Activated CD4-positive, alpha-beta T cell treated with anti-CD3 and anti-CD28 coated beads, Interleukin-2, amount 50 U/mL, for 16 hours (primary cell): ENCODE results near the gene PLPP3.

Experiments
- DNase-seq: peaks from one replicate; pipeline ENCODE4 v3.0.0-alpha.2; 2020

Gene PLPP3

DNA sequence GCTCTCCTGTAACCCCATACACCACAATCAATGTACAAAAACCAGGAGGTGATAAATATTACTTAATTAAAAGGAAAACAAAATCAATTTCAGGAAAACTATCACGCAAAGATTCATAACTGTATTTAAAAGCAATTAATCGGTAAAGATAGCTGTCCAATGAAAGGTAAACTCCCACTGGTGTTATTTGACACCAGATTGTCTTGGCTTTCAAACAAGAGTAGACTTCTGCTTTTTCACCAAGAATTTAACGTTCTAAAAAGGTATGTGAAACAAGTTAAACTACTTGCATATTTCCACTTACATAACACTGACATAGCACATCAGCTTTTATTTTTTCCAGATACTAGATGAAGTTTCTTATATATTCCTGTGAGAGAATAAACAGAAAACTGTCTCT, 3.5 kb downstream of the PLPP3 start:
- no peak for DNase-seq

DNA sequence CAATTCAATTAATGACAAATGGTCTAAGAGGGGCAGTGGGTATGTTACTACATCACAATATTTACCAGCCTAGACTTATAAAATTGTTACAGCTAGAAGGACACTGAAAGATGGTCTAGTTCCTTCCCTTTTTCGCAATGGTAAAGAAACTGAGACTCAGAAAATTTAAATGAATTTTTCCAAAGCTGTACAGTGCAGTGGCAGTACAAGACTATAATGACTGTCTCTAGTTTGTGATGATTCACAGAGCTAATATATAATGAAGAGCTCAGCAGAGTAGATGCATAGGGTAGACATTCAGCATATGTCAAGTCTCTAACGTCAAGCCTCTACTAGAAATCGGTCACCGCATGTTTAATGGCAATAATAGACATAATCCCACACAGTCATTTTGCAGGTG, 4.6 kb downstream of the PLPP3 start:
- DNase-seq, result no peak

DNA sequence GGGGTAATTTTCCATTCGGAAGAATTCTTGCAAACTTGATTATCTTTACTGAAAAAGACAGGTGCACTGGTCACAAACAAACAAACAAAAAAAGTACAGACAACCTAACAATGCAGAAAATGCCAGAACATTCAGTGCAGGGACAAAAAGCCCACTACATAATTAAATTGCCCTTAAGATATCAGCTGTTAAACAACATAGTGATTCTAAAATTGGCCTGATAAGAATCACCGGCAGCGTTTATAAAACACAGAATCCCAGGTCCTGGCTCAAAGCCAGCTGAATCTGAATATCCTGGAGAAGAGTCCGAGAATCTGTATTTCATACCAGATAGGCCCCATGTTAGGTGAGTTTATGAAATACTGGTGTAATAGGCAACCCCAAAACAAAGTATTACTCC, 6.1 kb downstream of the PLPP3 start:
- DNase-seq, result no peak

DNA sequence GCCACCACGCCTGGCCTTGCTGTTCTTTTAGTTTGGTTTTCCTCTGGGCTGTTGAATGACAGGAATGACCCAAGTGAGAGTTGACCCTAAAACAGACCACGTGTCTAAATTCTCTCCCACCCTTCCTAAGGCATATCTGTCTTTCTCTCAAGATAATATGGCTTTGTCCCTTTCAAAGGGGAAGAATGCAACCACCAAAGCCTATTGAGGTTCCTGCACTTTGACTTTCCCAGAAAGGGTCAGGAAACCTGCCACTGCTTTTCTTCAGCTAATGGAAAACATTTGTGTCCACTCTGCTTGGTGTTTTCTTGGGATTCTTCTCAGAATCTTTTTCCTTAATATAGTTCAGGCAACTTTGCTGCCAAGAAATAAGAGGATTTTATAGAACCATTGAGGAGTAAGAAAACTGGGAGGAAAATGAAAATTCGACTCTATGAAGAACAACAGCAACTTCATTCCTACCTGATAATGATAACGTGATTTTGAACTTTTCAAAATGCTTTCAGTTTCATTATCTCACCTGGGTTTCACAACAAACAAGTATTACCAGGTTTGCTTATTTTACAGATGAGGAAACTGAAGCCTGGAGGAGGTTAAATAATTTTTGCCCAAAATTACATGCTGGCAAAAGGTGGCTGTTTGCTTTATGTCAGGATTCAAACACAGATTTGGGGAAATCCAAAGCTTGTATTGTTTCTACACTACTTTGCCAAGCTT, 6.9 kb downstream of the PLPP3 start:
- DNase-seq, result no peak

DNA sequence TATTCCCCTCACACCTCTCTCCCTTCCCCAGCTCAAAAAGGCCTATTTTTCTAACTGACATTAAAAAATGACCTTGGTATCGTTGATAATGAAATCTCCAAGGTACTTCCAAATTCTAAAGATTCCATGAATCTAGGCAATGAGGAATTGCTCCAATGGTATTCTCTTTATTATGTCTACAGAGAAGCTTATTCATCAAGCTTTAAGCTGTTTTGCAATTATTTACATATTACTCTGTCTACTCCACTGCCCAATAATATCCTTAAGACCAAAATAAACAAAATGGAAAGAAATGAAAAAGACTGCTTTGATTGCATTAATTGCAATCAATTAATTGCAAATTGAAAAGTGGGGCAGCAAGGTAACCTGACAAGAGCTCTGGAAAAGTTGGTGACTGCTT, 7.9 kb downstream of the PLPP3 start:
- no peak for DNase-seq

DNA sequence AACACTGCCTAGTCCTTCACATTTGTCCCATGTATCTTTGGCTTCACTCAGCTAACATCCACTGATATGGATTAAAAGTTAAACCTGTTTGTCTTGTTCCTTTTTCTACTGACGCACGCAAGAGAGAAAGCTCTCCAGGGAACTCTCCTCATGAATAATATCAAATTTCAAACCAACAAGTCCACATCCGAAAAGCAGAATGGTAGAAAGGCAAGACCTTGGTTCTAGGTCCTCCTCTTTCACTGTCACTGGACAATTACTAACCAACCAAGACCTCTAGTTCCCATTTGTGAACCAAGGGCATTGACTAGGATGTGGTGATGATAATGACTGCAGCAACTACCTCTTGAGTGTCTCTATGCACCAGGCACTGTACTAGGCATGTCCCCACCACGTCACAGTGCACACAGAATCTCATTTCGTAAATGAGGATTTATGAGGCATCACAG, 8.4 kb downstream of the PLPP3 start:
- DNase-seq, result no peak

DNA sequence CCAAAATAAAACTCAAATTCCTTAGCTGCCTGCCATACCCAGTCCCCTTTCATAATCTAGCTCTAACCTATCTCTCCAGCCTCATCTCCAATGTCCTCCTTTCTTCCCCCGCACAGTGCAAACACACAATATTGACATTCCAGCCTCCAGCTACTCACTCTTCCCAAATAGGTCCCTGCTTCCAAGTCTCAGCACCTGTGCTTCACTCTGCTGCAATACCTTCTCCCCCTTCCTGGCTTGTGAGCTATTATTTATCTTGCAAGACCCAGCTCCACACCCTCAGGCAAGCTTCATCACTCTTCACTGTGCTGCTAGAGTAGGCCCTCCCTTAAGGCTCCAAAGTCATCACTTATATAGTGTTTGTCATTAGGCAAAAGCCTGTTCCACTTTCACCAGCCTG, 9.7 kb downstream of the PLPP3 start:
- no peak for DNase-seq

DNA sequence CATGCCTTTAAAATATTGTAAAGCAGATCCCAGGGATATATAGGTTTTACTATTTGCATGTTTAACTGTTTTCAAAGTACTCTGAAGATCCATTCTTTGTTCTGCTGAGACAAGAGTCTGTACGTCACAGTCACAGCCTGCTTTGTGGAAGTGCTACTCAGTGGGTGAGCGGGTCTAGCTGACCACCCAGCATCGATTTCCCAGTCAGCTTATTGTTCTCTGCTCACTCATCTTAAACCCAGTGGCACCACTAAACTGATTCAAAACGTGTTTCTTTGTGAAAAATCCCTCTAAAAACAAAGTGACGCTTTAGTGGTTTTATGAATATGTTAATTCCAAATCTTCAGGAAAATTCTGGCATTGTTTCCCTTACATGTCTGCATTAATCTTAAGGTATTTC, 12.4 kb downstream of the PLPP3 start:
- DNase-seq, result no peak

DNA sequence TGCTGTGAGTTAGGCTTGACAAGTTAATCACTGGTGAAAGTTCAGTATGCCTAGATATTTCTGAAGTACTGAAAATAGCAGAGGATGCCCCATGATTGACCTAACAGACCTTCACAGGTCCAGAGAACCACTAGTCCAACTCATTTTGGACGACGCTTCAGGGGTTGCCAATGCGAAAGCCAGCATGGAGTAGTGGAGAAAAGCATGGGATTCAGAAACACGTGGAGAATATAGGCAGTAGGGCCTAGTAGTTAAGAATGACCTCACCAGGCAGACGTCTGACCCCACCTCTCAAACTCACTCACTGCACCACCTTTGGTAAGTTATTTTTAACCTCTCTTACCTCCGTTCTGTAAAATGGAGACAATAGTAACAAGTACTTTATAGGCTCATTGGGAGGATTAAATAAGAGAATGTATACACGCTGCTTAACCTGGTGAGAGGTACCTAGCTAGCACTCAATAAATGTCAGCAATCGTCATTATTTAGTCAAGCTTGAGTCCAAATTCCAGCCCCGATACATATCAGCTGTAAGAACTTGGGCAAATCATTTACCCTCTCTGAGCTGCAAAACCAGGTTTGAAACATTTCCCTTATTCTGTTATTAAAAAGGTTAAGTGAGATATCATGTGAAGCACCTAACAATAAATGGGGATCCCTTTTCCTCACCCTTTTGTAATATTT, 13.2 kb downstream of the PLPP3 start:
- DNase-seq, result no peak

DNA sequence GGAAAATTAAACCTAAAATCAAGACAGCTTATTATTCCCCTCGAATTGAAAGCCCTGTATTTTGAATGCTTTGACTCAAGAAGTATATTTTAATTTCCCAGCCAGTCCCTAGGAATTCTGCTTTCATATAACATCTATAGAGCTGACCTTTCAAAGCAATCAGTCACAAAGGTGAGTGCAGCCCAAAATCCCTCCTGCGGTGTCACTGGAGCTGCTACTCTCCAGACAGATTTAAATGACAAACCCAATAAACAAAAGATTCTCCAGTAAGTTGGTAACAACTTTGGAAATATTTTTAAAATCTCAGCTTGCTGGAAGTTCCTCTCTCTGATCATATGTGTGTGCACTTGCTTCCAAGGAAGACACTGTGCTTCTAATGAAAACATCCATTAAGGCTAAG, 14.7 kb downstream of the PLPP3 start:
- DNase-seq, result no peak

DNA sequence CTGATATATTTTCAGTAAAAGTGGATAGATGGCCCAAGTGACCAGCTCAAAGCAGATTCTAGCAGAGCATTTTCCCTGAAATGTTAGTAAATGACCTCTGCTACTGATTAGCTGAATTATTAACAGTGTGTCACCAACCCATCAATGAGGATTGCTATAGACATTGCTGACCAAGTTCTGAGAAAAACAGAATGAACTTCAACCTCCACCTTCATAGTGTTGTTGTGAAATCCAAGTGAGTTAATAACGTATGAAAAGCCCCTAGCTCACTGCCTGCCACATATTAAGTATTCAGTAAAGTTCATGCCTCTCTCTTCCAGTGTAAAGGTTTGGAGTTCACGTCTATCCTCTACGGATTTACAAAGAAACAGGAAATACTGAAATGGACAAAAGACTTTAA, 15.8 kb downstream of the PLPP3 start:
- no peak for DNase-seq

DNA sequence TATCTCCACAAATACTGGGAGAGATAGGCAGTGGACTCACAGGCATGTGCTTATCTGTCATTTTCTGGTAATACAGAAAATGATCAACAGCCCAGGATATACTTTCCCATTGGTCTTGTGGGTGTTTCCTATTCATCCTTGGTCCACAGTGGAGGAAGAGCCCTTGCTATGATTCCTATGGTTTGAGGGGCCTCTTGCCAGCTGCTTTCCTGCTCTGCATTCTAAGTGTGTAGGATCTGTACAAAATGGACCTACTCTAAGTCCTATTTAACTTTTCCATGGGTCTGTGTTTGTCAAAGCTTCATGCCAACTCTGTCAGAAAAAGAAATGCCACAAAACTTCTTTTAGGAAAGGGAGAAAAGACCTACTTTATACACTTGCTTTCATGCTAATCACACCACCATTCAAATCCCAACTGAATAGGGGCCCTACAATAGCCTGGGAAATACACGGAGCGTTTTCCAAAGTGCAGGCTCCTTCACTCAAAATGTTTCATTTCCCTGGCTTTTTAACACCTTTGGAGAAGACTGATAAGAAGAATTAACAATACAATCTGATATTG, 16.4 kb downstream of the PLPP3 start:
- no peak for DNase-seq

DNA sequence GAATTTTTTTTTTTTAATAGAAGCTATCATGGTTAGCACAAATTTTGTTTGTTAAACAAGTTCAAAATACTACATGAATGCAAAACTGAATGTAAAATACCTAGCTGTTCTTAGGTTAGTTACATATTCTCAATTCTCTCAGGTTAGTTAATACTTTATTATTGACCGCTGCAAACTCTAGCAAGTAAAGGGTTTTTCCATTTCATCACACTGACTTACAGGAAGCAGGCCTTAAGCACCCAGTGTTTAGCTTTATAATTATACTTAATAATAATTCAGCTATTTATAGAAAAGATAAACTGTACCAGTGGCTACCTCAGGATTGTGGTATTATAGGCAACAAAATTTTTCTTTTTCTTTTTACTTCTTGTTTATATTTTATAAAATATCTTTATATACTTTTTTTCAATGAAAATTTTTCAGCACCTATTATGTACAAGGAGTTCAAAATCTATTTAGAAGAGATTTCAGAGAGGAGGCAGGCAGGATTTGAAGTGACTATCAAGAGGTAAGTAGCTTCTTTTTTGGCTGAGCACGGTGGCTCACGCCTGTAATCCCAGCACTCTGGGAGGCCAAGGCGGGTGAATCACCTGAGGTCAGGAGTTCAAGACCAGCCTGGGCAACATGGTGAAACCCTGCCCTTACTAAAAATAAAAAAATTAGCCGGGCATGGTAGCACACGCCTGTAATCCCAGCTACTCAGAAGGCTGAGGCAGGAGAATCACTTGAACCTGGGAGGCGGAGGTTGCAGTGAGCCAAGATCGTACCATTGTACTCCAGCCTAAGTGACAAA, 17.9 kb downstream of the PLPP3 start:
- DNase-seq, result no peak

DNA sequence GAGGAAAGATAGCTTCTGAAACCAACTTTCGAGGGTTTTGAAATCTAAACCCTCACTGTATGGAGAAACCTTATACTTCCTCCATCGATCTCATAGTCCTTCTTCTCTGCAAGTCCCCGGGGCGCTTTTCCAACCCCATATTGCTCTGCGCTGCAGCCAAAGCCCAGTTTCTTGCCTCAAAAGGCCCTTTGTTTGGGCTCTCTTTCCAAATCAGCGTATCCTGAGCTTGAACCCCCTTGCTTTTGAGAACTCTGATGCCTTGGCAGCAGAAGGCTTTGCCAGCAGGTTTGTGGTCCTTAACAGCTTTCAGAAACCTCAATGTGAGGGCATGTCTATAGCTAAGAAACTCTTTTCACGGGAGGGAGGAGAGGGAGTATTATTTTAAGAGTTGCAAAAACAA, 21.6 kb downstream of the PLPP3 start:
- DNase-seq, result no peak

DNA sequence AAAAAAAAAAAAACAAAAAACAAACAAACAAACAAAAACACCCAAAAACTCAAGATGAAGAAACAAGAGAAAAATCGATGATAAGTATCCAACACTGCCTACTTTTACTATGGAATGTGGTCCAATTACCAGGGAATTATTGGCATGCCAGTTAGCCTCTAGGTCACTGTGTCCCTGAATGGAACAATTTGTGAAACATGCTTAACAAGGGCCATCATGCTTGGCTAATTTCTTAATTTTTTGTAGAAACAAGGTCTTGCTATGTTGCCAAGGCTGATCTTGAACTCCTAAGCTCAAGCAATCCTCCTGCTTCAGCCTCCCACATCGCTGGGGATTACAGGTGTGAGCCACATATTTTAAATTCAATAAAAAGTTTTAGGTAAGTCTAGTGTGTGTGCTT, 23.9 kb downstream of the PLPP3 start:
- no peak for DNase-seq

DNA sequence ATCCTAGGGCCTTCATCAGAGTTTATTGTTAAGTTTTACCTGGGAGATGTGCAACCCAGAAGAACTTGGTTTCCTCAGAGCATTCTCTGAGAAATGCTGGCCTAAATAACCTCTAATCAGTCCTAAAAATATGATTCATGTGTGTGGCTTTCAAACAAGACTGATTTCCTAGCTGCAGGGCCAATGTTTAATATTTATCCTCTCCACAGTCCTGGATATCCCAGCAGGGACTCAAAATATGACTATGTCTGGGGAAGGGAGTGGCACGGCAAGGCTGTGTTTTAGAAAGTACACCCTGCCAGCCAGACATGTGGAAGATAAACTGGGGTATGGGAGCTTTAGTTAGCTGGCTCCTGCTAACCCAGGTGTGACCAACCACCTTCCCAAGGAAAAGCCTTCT, 26.3 kb downstream of the PLPP3 start:
- no peak for DNase-seq

DNA sequence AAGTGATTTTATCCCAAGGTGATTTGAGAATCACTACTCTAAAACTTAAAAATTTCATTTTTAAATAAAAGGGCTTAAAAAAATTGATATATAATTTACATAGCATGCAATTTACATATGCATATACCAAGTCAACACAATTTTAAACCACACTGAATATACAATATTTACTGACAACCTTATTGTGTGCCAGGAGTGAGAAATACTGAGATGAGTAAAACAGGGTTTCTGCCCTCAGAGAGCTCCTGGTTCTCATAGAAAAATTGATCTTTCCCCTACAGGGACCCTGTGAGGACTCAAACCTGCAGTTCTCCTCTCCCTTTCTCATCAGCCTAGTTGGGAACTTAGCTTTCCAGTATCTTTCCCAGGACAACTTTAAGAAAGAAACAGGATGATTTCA, 27.0 kb downstream of the PLPP3 start:
- no peak for DNase-seq

DNA sequence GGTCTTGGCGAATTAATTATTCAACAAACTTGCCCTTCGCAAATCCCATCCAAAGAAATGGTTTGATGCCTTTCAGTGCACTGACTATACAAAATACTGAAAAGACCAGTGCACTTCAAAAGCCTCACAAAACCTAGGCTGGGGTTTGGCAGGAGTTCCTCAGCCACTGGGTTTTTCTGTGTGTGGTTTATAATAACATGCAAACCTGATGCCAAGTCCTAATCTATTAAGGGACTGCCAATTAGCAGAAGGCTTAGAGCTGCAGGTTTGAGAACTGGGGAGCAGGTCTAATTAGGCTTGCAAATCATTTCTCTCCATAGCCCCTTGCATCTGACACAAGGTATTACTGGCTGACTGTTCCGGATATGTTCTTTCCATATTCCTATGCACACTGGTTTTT, 27.7 kb downstream of the PLPP3 start:
- no peak for DNase-seq

DNA sequence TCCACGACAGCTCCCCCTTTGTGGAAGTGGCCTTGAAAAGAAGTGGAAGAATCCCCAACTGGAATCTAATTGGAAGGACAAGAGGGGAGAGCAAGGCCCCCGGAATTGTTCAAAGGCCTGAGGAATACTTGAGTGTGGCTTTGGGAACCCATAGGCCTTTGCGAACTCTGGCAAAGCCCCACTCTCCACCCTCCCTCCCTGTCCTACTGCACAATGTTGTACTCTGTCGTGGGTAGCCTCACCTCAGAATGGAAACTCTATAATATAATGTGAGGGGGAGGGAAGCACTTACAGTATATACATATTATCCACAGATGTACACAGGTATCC, 28.5 kb downstream of the PLPP3 start:
- DNase-seq, result no peak

DNA sequence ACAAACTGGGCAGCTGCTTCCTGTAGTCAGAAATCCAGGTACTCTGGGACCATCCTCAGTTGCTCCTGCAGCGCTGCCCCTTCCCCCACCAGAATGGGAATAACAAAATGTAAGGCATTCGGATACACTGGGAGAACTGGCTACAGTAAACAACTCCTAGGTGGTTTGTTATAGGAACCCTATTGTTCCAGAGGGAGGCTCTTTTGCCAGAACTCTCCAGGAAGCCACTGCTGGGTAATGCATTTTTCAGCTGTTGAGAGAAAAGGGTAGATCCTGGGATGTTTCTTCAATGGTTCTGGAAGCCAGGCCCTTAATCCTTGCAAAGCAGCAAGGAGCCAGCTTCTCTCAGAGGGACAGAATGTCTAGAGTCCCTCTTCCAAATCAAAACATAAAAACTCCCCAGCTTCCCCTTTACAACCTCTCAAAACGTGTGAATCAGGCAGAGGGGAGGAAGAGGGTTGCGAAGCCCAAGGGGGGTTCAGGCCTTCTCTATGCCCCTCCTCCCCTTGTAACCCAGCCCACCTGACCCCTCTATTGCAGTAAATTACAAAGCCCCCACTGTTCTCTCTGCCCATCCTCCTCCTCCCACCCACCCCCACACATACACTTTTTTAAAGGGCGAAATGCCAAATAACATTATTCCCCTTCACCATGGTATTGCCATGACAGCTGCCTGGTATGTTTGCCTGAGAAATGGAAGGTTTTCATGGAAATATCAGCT, 29.1 kb downstream of the PLPP3 start:
- DNase-seq, result no peak

DNA sequence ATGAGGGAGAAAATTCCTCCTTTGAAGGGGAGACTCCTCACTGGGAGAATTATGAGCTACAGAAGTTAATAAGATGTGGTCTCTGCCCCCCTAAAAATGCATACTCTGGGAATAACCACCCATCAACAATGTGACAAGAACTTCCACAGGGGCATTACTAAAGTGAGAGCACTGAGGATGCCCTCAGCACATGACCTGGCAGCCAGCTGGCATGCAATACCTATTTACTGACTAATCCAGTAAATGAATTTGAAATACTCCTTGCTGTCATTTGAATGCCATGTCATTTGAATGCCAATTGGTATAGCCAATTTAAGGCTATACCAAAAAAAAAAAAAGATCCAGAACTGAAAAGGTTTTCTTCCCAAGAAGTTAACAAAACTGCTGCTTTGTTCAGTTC, 30.8 kb downstream of the PLPP3 start:
- DNase-seq, result no peak

DNA sequence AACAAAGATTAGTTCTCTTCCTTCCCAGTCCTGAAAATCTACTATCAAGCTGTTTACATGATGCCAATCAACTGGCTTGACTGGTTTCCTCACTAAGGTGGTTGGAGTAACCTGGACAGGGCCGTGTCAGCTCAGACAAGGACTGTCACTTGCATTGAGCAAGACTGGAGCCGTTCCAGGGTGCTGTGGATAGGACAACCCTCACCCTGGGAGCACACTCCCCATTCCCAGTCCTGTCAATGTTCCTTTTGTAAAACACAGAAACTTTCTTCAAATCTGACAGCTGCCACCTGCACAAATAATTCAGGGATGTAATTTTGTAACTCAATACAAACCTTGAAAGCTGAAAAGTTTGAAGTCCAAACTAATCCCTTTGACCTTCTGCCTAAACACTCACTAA, 31.4 kb downstream of the PLPP3 start:
- DNase-seq, result no peak

DNA sequence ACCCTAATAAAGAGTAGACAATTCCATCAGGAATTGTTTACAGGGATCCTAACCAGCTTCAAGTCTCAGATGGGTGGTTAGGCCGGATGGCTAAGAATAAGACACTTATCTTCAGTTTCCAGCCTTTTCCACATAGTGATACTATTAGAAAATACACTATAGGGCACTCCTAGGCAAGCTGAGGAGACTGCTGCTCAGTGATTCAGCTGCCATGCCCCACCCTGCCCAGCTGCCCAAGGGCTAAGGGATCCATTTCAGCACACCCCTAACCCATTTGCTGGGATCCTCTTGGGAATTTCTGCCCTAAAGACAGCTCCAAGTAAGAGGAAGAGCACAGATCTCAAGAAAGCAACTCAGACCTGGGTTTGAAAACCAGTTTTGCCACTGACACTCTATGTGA, 31.9 kb downstream of the PLPP3 start:
- no peak for DNase-seq
